Right ventricle myocardium inferior (tissue), 1 donor: ENCODE results near the gene ALDH1A3. TPM values are rescaled to one million over a fixed set of nuclear protein-coding genes. Genes with fewer than 3 reads are reported as not detected.

Experiments used
- total RNA-seq: library from RNA; stranded (reverse); fragmentation: NEBNext Ultra II Directional; extraction: Animal tissue kit (Norgen Biotek cat#: 25700); gene quantifications from one replicate; pipeline ENCODE4 v1.2.1, GENCODE V29; 2021
- donor health status: DM: no; HTN: yes; CAD: no; lungs with severe emphysema.

ALDH1A3 gene
- total RNA-seq, 1 donor from 2014 or later: 3.7 TPM

Other genes with a start within 250 kb of the ALDH1A3 start
- gene LRRK1, start 39.5 kb downstream of the ALDH1A3 start, total RNA-seq: 2.7 TPM